Ammon's horn (tissue), 1 donor: Measurements from ENCODE around the gene KLK4.
"Not testable (repeated sequence)": the region's sequence is repeated elsewhere in the genome, so short reads cannot be mapped to it uniquely, and the experiment has no call there.

Experiments
- DNase-seq: peaks from one replicate; pipeline ENCODE4 v3.0.0-alpha.2; 2016; ENCODE audit warnings: low spot score

The KLK4 gene

DNA sequence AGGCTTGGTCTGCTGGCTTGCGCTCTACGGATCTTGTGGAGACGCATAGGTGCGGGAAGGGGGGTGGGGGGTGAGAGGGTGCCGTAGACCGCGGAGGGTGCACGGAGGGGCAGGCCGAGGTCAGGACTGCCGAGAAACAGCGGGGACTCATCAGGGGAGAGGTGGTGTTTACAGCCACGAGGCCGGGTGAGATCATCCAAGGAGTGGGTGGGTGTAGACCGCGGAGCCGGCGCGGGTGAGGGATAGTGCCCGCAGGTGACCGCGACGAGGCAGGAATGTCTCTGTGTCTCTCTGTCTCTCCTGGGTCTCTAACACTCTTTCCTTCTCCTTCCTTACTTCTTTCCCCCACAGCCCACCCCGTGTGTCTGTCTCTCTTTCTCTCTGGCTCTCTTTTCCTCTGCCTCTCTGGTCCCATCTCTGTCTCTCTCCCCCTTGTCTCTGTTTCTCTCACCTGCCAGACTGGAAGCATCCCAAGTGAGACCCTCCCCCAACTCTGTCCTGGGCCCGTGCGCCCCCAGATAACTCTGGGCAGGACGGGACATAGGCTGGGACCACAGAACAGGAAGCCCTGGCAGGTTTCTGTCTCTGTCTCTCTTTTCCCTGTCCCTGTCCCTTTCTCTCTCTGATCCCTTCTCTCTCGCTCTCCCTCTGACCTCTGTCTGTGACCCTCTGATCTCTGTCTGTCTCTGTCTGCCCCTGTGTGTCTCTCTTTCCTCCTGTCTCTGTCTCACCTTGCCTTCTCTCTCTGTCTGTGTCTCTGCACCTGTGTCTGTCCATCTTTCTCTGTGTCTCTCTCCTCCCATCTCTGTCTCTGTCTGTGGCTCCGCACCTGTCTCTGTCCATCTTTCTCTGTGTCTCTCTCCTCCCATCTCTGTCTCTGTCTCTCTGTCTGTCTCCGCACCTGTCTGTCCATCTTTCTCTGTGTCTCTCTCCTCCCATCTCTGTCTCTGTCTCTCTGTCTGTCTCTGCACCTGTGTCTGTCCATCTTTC lies 1.8 kb upstream of the KLK4 start:
- DNase-seq: no peak

DNA sequence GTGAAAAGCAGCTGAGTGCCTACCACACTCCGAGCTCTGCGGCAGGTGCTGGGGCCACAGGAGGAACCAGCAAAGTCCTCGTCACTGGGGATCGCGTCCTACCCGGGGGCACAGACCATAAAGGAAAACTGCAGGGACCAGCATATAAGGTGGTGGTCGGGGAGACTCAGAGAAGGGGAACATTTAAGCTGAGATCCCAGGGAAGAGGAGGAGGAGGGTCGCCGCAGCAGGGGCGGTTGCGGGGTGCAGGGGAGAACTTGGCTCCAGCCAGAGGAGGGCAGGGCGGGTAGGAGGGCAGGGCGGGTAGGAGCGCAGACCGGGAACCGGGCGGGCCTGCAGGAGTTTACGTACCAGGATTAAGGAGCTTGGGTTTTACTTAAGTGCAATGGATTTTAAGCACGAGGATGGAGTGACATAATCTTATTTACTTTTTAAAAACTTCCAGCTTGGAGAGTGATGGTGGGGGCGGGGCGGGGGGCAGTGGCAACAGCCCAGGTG lies 956 bp upstream of the KLK4 start:
- no peak for DNase-seq

DNA sequence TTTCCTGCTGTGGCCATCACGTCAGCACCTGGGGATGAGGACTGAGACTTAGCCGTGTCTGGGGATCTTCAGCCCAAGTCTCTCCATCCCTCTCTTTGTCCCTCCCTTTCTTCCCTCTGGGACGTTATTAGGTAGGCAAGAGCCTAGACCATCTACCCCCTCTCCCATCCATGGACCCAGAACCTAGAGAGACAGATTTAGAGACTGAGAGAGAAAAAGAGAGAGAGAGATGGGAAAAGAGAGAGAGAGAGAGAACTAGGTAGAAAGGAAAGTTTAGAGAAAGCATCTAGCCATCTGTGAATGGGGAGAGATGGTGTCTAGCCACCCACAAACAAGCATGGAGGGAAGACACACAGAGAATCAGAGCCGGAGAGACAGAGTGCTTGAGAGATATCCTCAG lies 473 bp downstream of the KLK4 start:
- DNase-seq: no peak

DNA sequence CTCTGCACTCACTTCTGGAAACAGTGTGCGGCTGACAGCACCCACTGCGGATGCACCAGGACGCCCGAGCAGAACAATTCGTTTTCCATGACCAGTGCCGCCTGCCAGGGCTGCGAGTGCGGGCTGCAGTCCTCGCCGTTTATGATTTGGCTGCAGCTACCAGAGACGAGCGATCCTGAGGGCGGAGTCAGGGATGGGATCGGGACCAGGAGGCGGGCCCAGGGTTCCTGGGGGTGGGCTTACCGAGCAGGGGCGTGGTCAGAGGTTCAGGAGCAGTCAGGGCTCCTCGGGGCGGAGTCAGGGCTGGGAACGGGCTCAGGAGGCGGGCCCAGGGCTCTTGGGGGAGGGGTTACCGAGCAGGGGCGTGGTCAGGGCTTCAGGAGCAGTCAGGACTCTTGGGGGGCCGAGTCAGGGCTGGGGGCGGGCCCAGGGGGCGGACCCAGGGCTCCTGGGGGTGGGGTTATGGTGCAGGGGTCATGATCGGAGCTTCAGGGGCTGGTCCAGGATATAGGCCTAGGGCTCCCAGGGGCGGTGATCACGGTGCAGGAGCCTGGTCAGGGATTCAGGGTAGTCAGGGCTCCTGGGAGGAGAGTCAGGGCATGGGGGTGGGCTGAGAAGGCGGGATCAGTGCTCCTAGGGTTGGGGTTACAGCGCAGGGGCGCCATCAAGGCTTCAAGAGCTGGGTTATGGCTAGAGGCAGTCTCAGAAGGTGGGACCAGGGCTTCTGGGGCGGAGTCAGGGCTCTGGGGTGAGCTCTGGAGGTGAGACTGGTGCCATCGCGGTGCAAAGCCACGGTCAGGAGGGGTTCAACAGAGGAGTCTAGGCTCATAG lies 1.7 kb downstream of the KLK4 start:
- DNase-seq: no peak

DNA sequence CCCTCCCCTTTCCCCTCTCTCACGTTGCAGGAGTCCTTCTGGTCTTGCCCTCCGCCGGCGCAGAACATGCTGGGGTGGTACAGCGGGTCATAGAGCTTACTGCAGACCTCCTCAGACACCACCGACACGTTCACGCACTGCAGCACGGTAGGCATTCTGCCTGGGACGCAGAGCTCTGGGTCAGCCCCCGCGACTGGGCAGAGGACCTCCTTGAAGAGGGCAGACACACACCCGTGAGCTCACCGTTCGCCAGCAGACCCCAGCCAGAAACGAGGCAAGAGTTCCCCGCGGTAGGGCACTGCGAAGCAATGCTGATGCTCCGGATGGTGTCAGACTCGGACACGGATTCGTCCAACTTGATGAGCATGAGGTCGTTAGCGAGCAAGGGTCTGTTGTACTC lies 2.9 kb downstream of the KLK4 start:
- DNase-seq: no peak

DNA sequence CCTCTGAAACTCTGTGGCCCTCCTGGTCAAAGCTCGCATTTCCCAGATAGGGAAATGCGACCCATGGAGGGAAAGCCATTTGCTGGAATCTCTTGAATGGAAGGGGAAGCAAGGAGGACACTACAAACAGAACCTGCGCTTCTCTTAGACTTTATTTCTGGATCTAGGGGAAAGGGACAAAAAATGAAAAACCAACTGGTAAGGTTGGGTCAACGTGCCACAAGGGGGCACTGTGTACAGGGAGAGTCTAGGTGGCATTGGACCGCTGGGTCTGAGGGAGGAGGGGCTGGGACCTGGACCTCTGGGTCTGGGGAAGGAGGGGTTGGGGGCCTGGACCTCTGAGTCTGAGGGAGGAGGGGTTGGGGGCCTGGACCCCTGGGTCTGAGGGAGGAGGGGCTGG lies 5.0 kb downstream of the KLK4 start:
- DNase-seq: no peak

DNA sequence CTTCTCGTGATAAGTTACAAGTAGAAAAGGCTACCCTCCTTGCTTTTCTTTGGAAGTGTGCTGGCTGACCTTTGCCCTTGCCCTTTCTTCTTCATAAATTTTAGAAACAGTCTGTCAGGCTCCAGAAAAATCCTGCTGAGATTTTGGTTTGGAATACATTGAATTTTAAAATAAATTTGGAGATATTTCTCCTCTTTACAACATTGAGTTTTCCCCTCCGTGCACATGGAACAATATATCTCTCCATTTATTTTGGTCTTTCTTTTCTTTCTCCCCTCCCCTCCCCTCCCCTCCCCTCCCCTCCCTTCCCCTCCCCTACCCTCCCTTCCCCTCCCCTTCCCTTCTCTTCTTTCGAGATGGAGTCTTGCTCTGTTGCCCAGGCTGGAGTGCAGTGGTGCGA lies 8.6 kb downstream of the KLK4 start:
- no peak for DNase-seq

DNA sequence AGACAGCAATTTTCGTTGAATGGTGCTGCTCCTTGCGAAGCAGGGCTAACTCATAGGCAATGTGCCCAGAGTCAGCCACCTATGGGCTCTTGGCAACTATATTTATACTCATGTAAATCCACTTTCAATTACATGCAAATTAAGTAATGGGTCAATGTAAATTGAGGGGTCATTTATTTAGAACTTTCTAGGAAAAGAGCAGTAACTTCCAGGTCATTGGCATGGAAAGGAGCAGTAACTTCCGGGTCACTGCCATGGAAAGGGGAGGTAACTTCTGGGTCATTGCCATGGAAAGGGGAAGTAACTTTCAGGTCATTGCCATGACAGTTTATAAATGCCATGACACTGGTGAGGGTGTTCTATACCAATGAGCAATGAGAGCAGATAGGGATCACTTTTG lies 11.6 kb downstream of the KLK4 start:
- DNase-seq: no peak

DNA sequence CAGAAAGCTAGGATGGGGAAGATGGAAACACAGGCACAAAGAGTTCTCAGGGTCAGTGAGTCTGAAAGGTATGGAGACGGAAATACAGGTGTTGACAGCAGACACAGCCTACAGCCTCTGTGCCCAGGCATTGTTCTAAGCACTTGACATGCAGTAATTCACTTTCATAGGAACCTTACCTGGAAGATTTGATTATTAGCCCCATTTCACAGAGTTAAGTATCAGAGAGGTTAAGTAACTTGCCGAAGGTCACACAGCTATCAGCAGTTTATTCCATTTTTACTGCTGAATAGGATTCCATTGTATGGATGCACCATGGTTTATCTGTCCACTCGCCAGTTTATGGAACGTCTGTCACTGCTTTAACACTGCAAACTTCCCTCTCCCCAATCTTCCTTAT lies 13.2 kb downstream of the KLK4 start:
- DNase-seq: no peak

DNA sequence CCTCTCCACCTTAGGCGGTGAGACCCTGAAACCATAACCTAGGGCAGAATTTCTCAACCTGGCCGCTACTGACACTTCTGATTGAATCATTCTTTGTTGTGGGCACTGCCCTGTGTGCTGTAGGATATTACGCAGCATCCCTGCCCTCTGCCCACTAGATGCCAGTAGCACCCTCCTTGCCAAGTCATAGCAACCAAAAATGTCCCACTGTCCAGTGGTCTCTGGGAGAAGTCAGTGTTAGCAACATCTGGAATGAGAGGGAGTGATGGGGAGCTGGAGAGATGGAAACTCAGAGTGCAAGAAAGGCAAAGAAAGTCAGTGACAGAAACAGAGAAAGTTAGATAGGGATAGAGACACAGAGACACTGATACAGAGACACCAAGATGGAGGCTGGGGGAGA lies 13.6 kb downstream of the KLK4 start:
- no peak for DNase-seq

DNA sequence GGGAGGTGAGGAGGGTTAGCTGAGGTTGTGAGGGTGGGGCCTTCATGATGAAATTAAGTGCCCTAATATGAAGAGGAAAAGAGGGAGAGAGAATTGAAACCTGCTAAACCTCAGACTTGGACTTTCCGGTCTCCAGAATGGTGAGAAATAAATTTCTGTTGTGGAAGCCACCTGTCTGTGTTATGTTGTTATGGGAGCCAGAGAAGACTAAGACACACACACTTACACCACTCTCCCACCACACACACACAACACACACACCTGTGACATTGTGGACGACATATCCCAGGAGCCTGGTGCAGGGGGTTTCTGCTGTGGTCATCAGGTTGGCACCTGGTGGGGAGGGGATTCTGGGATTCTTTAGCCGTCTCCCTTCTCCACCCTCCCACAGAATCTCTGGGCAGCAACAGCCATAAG lies 14.0 kb downstream of the KLK4 start:
- DNase-seq: no peak

DNA sequence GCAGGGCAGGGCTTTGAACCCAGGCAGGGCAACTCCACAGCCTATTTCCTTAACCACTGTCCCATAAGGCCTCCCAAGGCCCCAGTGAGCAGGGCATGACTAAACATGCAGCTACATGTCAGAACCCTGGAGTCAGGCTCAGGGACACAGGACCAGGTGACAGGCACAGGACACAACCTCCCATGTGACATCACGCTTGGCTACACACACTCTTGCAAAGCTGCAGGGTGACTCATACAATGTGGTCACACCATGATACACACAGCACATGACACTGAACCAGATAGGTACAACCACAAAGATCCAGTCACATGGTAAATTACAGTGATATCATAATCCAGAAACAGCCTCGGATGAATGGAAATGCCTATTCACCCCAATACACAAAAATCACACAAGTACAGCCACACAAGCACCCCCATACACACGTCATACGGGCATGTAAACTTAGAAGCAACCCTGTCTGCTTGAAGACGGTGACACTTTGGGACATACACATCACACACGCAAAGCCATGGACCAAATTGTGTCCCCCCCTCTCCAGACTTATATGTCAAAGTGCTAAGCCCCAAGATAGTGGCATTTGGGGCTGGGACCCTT lies 14.5 kb downstream of the KLK4 start:
- DNase-seq: no peak

DNA sequence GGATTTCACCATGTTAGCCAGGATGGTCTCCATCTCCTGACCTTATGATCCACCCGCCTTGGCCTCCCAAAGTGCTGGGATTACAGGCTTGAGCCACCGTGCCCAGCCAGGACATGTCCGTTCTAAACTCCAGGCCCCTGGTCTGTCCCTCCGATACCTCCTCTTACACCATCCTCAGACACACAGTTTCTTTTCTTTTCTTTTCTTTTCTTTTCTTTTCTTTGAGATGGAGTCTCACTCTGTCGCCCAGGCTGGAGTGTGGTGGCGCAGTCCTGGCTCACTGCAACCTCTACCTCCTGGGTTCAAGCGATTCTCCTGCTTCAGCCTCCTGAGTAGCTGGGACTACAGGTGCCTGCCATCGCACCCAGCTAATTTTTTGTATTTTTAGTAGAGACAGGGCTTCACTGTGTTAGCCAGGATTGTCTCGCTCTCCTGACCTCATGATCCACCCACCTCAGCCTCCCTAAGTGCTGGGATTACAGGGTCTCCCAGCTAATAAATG lies 15.1 kb downstream of the KLK4 start:
- DNase-seq: not testable (repeated sequence)

DNA sequence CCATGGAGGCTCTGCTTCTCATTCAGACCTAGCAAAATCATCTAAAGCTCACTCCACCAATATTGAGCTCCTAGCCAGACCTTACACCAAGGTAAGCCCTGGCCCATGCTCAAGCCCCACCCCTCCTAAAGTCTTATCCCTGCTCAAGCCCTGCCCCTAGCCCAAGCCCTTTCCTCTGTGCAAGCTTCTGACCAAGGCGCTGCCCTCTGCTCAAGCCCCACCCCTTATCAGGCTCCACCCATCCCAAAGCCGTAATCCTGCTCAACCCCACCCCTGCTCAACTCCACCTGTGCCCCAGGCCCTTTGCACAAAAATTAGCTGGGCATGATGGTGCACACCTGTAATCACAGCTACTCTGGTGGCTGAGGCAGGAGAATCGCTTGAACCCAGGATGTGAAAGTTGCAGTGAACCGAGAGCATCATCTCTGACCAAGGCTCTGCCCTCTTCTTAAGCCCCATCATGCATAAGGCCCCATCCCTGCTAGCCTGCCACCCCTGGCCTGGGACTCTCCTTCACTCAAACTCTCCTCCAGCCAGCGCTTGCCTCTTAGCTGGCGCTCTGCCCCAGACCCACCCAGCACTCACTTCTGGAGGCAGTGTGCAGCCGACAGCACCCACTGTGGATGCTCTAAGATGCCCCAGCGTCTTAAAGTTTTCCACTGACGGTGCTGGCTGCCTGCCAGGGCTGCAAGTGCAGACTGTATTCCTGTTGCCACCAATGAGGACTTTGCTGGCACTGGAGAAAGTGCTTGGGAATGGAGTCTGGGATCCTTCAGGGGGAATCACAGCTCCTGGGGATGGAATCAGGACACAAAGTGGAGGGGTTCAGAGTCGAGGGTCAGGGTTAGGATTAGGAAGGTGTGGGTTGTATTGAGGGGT lies 16.5 kb downstream of the KLK4 start:
- DNase-seq: no peak

DNA sequence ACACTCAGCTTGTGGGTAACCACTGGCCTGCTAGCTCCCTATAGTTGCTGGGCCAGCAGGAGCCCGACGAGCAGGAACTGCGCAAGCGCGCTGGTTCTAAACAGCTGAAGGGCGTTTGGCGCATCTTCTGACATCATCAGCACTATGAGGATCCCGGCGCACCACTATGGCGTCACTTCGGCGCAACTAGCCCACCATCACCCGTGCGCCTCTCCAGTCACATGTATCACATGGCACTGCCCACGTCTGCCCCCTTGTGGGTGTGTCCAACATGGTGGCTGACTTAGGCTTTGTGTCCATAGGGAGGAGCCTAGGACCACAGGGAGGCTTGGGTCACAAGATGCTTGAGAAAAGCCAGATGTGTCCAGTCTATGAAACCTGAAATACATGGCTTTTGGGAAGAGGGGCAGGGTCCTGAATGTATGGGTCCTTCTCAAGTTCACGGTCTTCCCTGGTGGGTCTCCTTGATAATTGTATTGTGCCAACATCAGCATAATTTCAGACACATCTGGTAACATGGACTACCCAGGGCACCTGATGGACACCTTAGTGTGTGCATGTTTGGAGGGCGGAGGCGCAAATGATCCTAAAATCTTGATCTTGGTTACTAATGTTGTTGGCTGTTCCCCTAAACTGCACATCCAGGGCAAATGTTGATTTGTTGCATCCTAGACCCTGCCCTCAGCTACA lies 18.0 kb downstream of the KLK4 start:
- DNase-seq: no peak

DNA sequence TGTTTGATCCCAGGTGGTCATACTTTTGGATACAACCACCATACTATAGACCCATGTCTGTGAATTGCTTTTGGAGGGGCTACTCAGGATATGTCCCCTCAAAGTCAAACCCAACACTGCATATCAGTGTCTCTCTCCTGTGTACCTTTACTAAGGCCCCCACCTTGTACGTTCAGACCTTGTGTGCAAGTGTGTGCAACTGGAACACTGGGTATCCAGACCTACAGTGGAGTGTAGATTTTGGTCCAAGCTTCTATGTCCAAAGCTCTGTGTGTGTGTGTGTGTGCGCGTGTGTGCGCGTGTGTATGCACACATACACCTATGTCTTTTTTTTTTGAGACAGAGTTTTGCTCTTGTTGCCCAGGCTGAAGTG lies 20.0 kb downstream of the KLK4 start:
- no peak for DNase-seq

DNA sequence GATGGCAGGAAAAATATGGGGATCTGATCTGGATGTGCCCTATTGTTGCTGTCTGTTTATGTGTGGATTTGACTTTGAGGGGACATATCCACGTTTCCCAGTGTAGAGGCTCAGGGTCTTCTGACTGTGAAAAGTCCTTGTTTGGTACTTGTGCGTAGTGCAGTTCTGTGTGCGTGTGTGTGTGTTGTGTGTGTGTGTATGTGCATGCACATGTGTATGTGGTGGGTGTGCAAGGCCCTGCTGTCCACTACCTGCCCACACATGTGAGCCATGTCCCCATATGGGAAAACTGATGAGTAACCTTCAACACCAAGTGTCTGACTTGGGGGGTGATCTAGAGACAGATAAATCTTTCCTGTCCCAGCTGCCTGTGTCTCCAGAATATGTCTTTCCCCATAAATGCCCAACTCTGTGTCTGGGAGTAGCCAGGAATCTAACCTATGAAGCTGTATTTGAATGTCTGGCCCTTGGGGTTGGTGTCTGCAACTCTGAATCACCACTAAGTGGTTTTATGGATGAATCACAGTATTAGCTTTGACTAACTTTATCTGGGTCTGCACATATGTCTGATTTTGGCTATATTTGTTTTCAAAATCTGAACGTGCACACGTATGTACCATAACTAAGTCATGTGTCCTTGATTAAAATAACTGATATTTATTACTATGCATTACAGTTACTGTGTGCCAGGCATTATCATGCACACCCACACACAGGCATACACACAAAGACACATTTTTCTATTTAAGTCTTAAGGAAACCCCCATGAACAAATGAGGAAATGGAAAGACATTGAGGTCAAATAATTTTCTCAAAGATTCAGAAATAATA lies 20.6 kb downstream of the KLK4 start:
- no peak for DNase-seq

DNA sequence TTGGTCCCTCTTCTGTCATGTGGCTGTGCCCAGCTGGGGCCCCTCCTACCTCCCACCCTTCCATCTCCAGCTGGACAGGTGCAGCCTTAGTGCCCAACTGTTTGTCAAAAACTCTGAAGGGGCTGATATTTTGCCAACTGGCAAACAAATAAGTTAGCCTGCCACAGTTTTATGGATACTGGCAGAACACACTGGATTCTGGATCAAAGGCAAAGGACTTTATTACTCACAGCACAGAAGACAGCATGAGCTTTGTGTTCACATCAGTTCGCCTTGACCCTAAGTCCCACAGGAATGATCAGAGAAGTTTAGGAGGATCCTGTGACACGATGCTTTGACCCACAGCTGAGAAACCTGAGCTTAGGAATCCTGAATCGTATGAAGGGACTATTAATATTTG lies 21.6 kb downstream of the KLK4 start:
- no peak for DNase-seq

DNA sequence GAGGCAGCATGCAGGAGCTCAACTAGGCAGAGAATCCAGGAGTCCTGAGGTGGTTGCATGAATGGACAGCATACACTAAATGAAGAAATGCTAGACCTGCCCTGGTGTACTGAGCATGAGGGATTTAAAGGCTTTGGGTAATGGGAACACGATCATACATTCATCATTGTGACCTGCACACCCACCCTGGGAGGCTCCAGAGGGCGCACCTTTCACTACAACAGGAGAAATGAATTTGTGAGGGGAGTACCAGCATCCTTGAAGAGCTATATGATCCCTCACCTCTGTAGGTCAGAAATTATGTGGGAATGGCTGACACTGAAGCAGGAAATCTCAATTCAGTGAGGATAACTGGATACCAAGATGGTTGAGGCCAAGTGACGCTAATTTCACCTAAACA lies 29.0 kb downstream of the KLK4 start:
- no peak for DNase-seq

DNA sequence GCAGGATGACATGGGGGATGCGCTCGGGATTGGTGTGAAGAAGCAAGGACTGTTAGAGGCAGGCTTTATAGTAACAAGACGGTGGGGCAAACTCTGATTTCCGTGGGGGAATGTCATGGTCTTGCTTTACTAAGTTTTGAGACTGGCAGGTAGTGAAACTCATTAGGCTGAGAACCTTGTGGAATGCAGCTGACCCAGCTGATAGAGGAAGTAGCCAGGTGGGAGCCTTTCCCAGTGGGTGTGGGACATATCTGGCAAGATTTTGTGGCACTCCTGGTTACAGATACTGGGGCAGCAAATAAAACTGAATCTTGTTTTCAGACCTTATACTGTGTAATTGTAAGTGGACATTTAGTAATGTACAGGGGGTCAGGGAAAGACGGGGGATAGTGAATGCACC lies 31.0 kb downstream of the KLK4 start:
- no peak for DNase-seq
